SK-N-MC (cell line): ENCODE measurements around the gene ANKS1A.
"Not testable (repeated sequence)": the region's sequence is repeated elsewhere in the genome, so short reads cannot be mapped to it uniquely, and the experiment has no call there.

Experiments used
- DNase-seq: peaks from one replicate; pipeline ENCODE4 v3.0.0-alpha.2; 2011; ENCODE audit warnings: low read depth, low spot score
- H3K27ac ChIP-seq: fragments of 200-600 bp; sonication (generic); 2 replicates; pipeline ENCODE4 v1.5.1; 2016; ENCODE audit warnings: mixed run types
- H3K36me3 ChIP-seq: fragments of 200-600 bp; sonication (generic); 2 replicates; pipeline ENCODE4 v1.6.1; 2017; ENCODE audit warnings: antibody characterized with exemption, low read length, mixed read lengths; ENCODE audit not compliant: insufficient read depth
- H3K4me3 ChIP-seq: fragments of 200-600 bp; sonication (generic); 2 replicates; pipeline ENCODE4 v1.5.1; 2016
- H3K9ac ChIP-seq: fragments of 200-600 bp; sonication (generic); 2 replicates; pipeline ENCODE4 v1.8.0; 2017; ENCODE audit warnings: mixed run types, mixed read lengths; ENCODE audit not compliant: insufficient read length
- H3K9me3 ChIP-seq: fragments of 200-600 bp; sonication (generic); 2 replicates; pipeline ENCODE4 v1.6.1; 2017; ENCODE audit warnings: low read depth, mild to moderate bottlenecking, antibody characterized with exemption, low read length, moderate library complexity, mixed read lengths
- EZH2 ChIP-seq: fragments of 200-600 bp; sonication (generic); IDR thresholded peaks from one replicate; pipeline ENCODE4 v1.6.1; 2017; ENCODE audit warnings: antibody characterized with exemption
- FOXP2 ChIP-seq: optimal IDR thresholded peaks from 2 replicates; pipeline ENCODE3; 2011; ENCODE audit warnings: mild to moderate bottlenecking, moderate library complexity; ENCODE audit not compliant: insufficient read depth; ENCODE audit errors: extremely low read length, control extremely low read depth
- POLR2AphosphoS5 ChIP-seq: IDR thresholded peaks from 2 replicates; pipeline ENCODE4 v1.6.1; 2012; ENCODE audit warnings: mild to moderate bottlenecking, low read depth, low read length, borderline replicate concordance

Gene ANKS1A

DNA sequence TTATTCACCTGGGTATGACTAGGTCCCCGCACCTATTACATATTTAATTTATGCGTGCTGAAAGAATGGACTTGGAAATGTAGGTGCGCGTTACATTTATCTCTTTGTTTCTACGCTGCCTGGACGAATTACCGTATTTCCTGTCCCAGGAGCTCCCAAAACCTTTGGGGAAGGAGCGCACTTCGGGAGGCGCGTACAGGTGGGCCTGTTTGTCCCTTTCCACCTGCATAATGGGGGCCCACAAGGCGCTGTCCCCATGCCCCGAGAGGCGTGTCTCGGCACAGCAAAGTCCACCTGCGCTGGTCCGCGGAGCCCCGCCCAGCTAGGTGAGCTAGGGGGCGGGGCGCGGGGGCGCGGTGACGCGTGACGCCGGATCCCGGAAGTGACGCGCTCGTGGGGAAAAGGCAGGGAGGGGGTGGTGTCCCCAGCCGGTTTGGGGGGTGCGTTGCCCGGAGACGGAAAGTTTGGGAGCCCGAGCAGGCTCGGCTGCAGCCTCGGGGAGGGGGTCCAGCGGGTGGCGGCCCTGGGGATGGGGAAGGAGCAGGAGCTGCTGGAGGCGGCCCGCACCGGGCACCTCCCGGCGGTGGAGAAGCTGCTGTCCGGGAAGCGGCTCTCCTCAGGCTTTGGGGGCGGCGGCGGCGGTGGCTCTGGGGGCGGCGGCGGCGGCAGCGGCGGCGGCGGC, at the start of gene ANKS1A:
TSS of gene ANKS1A (plus strand) at position 382 of the 682 bp plus-strand sequence. CDS start at position 530, 148 bp downstream.
- no peak for DNase-seq
- Histone ChIP-seq H3K9ac (peak within 1 kb of the TSS; percentile 90), H3K9me3 (no peaks in the 10 kb centered on the region), H3K4me3 (peak within 1 kb of the TSS; percentile 90), H3K27ac (peak within 1 kb of the TSS; percentile 86), H3K36me3 (peaks cover 5% of the 10 kb centered on the region; the same call in 1 of the 2 replicates)
- TF ChIP-seq POLR2AphosphoS5, result peak; percentile 86
- no peak for TF ChIP-seq EZH2
- no peak for TF ChIP-seq FOXP2

- Histone ChIP-seq H3K9me3 (no peaks in the 10 kb centered on the region), H3K4me3 (no peak overlapping the region), H3K9ac (no peak overlapping the region), H3K36me3 (peaks cover 33% of the 10 kb centered on the region), H3K27ac (no peak overlapping the region)
- DNase-seq, result no peak
- no peak for TF ChIP-seq EZH2
- no peak for TF ChIP-seq POLR2AphosphoS5
- no peak for TF ChIP-seq FOXP2
Observed at GRCh38 chr6:34839666-34840352, 49.2 kb upstream of the ANKS1A start.

DNA sequence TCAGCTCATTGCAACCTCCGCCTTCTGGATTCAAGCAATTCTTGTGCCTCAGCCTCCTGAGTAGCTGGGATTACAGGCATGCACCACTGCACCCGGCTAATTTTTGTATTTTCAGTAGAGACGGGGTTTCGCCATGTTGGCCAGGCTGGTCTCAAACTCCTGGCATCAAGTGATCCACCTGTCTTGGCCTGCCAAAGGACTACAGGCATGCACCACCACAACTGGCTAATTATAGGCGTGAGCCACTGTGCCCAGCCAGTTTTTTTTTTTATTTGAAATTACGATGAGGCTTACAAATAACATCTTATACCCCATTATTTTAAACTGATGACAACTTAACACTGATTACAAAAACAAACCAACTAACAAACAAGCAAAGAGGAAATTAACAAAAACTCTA, 40.0 kb upstream of the ANKS1A start:
- H3K9ac ChIP-seq, H3K9me3 ChIP-seq, H3K4me3 ChIP-seq, H3K27ac ChIP-seq, DNase-seq: not testable (repeated sequence)
- peaks cover 12% of the 10 kb centered on the region; the same call in 1 of the 2 replicates for H3K36me3 ChIP-seq

GRCh38 chr6:34851361-34851760, 37.7 kb upstream of the ANKS1A start:
- no peak for DNase-seq
- Histone ChIP-seq H3K27ac (no peak overlapping the region), H3K9me3 (no peaks in the 10 kb centered on the region), H3K36me3 (peaks cover 23% of the 10 kb centered on the region), H3K4me3 (no peak overlapping the region), H3K9ac (no peak overlapping the region)
- TF ChIP-seq POLR2AphosphoS5 (no peak), FOXP2 (no peak)

DNA sequence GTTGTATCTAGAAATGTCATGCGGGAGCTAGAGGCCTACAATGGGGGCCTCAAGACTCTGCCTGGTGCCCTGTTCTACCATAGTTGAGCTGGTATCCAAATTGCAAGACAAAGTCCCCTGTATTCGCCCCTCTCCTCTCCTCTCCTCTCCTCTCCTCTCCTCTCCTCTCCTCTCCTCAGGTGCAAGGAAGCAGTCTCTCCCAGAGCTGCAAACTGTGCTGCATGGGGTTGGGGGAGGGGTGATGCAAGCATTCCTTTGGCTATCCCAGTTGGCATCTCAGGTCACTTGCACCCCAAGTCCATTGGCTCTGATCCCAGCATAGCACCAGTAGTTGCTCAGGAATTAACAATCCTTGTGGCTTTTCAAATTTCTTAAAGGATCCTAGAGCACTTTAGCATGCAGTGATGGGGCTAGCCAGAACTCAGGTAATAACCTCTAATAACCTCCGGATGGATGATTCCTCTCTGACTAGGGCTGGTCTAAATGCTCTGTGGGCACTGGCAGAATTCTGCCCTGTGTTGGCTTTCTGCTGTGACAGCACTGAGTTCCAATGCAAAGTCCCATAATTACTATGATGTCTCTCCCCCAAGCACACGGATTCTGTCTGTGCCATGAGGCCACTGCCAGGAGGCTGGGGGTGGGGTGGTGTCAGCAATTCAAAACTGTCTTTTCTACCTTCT, 36.5 kb upstream of the ANKS1A start:
- H3K4me3 ChIP-seq, result no peak overlapping the region
- no peak overlapping the region for H3K27ac ChIP-seq
- no peak for TF ChIP-seq FOXP2
- no peak for TF ChIP-seq POLR2AphosphoS5
- no peak for TF ChIP-seq EZH2
- no peak for DNase-seq
- no peak overlapping the region for H3K9ac ChIP-seq
- peaks cover 35% of the 10 kb centered on the region for H3K36me3 ChIP-seq
- H3K9me3 ChIP-seq, result no peaks in the 10 kb centered on the region

DNA sequence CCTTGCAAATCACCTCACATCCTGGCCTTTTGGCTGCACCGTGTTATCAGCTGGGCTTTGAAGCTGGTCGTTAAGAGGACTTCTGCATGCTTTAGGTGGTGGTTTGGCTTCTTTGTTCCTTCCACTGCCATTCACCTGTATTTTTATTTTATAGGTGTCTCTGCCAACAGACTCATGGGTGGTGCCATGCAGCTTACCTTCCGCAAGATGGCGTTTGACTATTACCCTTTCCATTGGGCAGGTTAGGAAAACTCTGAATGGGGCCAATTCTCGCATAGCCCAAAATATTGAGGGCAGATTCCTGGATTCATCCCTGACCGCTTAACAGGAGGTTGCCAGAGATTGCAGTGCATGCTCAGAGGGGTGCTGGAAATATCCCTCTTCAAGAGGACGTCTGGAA, 33.6 kb upstream of the ANKS1A start:
- Histone ChIP-seq H3K9me3 (no peaks in the 10 kb centered on the region), H3K36me3 (peaks cover 61% of the 10 kb centered on the region), H3K9ac (no peak overlapping the region), H3K4me3 (no peak overlapping the region), H3K27ac (no peak overlapping the region)
- DNase-seq, result no peak
- TF ChIP-seq POLR2AphosphoS5, result no peak
- no peak for TF ChIP-seq FOXP2
- no peak for TF ChIP-seq EZH2

DNA sequence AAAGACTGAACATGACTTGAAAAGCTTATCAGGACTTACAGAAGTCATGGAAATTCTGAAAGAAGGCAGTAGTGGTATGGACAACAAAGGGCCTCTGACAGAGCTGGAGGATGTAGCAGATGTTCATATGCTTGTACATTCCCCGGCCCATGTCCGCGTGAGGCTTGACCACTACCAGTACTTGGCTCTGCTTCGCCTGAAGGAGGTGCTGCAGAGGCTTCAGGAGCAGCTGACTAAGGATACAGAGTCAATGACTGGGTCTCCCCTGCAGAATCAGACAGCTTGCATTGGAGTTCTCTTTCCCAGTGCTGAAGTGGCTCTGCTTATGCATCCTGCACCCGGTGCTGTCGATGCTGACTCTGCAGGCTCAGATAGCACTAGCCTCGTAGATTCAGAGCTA, 30.4 kb upstream of the ANKS1A start:
- Histone ChIP-seq H3K9me3 (no peaks in the 10 kb centered on the region), H3K36me3 (peaks cover 60% of the 10 kb centered on the region), H3K4me3 (no peak overlapping the region), H3K27ac (no peak overlapping the region), H3K9ac (no peak overlapping the region)
- TF ChIP-seq POLR2AphosphoS5, result no peak
- no peak for TF ChIP-seq EZH2
- no peak for TF ChIP-seq FOXP2
- DNase-seq, result no peak

GRCh38 chr6:34859951-34860350, 29.1 kb upstream of the ANKS1A start:
- H3K36me3 ChIP-seq, result peaks cover 67% of the 10 kb centered on the region

More at GRCh38 chr6:34859951-34860350, 29.1 kb upstream of the ANKS1A start:
- no peak overlapping the region for H3K9ac ChIP-seq
- no peak overlapping the region for H3K27ac ChIP-seq
- no peak for TF ChIP-seq FOXP2
- TF ChIP-seq POLR2AphosphoS5, result no peak
- no peak for TF ChIP-seq EZH2
- no peak for DNase-seq
- no peak overlapping the region for H3K4me3 ChIP-seq
- no peaks in the 10 kb centered on the region for H3K9me3 ChIP-seq
